Measurements from ENCODE around the gene CLCN5.
"Not testable (repeated sequence)": the region's sequence is repeated elsewhere in the genome, so short reads cannot be mapped to it uniquely, and the experiment has no call there.

The CLCN5 gene

GRCh38 chrX:49995795-49996455 is 73.5 kb downstream of the CLCN5 start:
- no peak for DNase-seq (ENCODE audit: low read depth in 3 of 3)

DNA sequence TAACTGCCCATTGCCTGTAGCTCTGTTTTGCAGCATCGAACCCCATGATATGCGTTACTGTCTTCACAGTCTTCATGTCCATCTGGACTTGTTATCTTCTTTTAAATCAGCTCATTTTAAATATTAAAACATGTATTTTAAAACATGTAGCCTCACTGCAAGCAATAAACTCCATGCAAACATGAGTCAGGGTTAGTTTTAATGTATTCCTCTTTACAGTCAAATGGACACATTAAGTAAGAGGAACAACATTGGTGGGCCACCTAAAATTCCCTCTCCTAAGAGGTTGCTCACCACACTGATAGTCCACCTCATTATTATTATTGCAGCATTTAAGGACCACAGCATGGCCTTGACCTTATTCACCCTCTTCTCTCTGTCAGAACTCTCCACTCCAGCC is 74.1 kb downstream of the CLCN5 start:
- DNase-seq (ENCODE audit: low read depth in 3 of 3): no peak

- DNase-seq (ENCODE audit: low read depth in 3 of 3): no peak
These were observed 76.7 kb downstream of the CLCN5 start for GRCh38 chrX:49999087-49999486.

DNA sequence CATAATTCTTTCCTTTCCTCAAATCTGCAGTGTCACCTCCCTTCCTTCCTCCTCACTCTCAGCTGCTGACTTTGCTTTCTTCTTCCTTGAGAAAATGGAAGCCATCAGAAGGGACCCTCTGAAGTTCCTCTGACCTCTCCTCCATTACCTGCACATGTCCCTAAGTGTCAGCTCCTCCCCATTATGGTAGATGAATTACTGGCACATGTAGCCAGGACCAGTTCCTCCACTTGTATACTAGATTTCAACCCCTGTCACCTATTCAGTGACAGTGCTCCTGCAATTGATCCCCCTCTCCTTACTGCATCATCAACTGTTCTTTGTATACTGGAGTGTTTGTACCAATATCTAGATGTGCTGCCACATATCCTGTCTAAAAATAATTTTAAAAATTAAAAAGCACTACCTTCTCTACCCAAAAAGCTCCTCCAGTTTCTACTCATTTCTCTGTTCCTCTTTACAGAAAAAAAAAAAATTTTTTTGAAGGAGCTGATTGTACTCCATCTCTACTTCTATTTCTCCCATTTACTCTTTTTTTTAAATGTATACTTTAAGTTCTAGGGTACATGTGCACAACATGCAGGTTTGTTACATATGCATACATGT is 78.6 kb downstream of the CLCN5 start:
- DNase-seq (ENCODE audit: low read depth in 3 of 3): no peak

- DNase-seq (ENCODE audit: low read depth in 3 of 3): no peak
These were observed 79.8 kb downstream of the CLCN5 start for GRCh38 chrX:50002067-50002714.

DNA sequence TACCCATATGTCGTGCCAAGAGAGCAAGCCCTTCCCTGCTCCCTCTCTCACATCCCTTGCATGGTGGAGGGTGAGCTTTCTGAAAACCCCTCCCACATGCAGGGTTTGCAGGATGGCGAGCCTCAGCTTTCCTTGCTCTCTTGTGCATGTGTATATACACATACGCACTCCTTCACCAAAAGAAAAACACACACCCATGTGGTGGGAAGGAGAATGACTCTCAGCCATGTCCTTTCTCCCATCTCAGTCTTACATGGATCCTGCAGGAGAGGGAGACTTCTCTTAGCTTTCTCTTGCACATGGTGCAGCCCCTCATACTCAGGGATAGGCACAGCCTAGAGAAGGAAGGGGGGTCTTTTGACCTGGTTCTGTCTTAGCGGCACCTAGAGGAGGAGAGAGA is 81.1 kb downstream of the CLCN5 start:
- DNase-seq (ENCODE audit: low read depth in 3 of 3): no peak

GRCh38 chrX:50003927-50004326 is 81.5 kb downstream of the CLCN5 start:
- no peak for DNase-seq (ENCODE audit: low read depth in 3 of 3)

GRCh38 chrX:50025591-50025990 is 103.2 kb downstream of the CLCN5 start:
- not testable (repeated sequence) for DNase-seq (ENCODE audit: low read depth in 3 of 3)

DNA sequence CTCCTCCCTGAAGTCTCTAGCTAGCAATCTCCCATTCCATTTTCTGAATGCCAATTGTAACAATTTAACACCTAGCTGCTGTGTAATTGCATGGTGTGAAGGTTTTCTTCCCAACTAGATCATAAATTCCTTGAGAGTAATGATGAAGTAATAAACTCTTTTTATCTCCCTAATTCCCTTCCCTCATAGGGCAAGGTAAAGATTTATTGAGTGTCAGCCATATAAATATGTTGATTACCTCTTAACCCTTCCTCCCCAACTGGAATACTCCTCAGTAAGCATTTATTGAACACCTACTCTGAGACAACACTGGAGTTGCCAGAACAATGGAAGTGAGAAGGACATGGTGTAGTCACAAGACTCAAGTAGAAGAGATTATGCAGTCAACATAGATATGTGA is 112.7 kb downstream of the CLCN5 start:
- DNase-seq (ENCODE audit: low read depth in 3 of 3): no peak

- no peak for DNase-seq (ENCODE audit: low read depth in 3 of 3)
These were observed 114.0 kb downstream of the CLCN5 start for GRCh38 chrX:50036426-50036825.

- DNase-seq (ENCODE audit: low read depth in 3 of 3): no peak
These were observed 123.4 kb downstream of the CLCN5 start for GRCh38 chrX:50045823-50046222.

- DNase-seq (ENCODE audit: low read depth in 3 of 3): no peak
These were observed 126.8 kb downstream of the CLCN5 start for GRCh38 chrX:50049228-50049627.

GRCh38 chrX:50054147-50054546 is 131.8 kb downstream of the CLCN5 start:
- no peak for DNase-seq (ENCODE audit: low read depth in 3 of 3)

GRCh38 chrX:50066318-50066937 is 144.0 kb downstream of the CLCN5 start:
- DNase-seq (ENCODE audit: low read depth in 3 of 3): no peak

GRCh38 chrX:50067435-50068284 is 145.3 kb downstream of the CLCN5 start:
- no peak for DNase-seq (ENCODE audit: low read depth in 3 of 3)

DNA sequence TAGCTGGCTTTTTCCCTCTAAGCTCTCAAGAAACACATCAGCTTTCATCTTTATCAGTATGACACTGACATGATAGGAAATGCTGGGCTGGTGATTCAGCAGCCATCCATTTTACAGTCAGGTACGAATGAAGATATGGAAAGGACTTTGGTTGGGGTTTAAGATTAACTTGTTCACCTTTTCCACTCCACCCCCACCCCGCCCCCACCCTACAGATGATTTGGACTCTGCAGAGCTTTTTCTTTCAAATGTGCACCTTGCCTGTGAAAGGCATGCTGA is 145.8 kb downstream of the CLCN5 start:
- no peak for DNase-seq (ENCODE audit: low read depth in 3 of 3)

GRCh38 chrX:50068893-50069292 is 146.5 kb downstream of the CLCN5 start:
- no peak for DNase-seq (ENCODE audit: low read depth in 3 of 3)

DNA sequence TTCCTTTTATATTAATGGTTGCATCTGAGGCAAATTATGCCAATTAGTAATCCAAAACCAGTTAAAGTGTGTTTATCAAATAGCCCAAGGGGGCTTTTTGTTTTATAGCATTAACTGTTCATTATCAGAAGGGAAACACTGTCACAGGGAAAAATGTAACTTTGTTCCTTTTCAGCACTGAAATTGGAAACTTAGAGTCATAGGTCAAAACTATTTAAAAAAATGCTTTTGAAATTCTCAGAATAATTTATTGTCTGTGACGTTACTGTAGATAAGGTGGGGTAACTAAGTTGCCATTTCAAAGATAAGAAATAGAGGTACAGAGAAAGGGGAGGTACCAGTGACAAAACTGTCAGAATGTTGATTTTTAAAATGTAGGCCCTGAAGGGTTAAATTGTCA is 149.1 kb downstream of the CLCN5 start:
- DNase-seq (ENCODE audit: low read depth in 3 of 3): no peak

GRCh38 chrX:50072110-50072509 is 149.7 kb downstream of the CLCN5 start:
- no peak for DNase-seq (ENCODE audit: low read depth in 3 of 3)

DNA sequence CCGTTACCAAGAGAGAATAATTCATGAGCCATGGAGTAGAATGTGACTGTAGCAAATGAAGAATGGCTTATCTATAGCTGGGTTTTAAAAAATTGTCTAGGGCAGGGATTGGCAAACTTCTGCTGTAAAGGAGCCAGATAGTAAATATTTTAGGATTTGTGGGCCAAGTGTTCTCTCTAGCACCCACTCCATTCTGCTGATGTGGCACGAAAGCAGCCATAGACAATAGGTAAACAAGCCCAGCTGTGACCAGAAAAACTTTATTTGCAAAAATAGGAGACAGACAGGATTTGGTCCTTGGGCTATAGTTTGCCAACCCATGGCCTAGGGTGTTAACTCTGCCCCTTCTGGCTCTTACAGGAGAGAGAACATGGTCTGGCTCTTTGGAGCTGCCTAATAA is 151.2 kb downstream of the CLCN5 start:
- no peak for DNase-seq (ENCODE audit: low read depth in 3 of 3)

DNA sequence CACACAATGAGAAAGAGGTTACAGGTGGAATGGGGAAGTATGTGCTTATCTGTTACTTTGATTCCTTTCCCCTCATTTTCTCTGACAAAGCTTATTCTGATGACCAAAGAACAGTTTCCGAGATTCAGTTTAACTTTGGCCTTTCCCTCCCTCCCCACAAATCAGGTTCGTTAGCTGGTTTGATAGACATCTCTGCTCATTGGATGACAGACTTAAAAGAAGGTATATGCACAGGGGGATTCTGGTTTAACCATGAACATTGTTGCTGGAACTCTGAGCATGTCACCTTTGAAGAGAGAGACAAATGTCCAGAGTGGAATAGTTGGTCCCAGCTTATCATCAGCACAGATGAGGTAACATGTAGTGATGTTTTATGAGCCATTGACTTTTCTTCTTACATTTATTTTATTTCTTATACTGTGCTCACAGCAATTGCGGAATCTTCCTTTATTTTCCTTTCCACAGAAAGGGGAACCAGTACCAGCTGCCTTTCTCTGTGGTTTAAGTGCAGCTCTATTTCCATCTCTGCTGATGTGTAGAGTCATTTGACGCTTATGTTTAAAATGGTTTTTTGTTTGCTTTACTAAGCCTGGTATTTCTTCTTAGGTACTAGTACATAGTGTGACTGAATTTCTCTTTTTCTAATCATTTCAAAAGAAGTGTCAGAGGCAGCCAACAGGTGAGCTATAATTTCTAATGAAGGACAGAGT is 153.4 kb downstream of the CLCN5 start:
- no peak for DNase-seq (ENCODE audit: low read depth in 3 of 3)

All from stimulated activated CD4-positive, alpha-beta T cell treated with anti-CD3 and anti-CD28 coated beads, TNF-alpha, amount 100 ng/mL, for 24 hours (primary cell).